Renal cortex interstitium (tissue), 11 donors: ENCODE data around the gene SFT2D3. TPM values are rescaled to one million over a fixed set of nuclear protein-coding genes. Genes with fewer than 3 reads are reported as not detected.

Experiments
- DNase-seq, 11 donors: peaks; one replicate each; pipeline ENCODE4 v3.0.0-alpha.2; 2013; ENCODE audit warnings: low read depth in 9 of 11, low spot score in 4 of 11; ENCODE audit errors: extremely low read depth in 1 of 11
- polyA plus RNA-seq, 3 donors: library from polyadenylated mRNA; unstranded; fragments of 120-200 nt; gene quantifications; one replicate each; pipeline ENCODE4 v1.2.1, GENCODE V29; 2013; ENCODE audit not compliant: insufficient read length in 3 of 3

Gene SFT2D3
- polyA plus RNA-seq, 3 donors = not detected

- no peak for DNase-seq
These were observed 2.5 kb upstream of the SFT2D3 start for GRCh38 chr2:127698553-127699355.

- DNase-seq = peak in 3 of 11 donors; percentile 12 to 44 (median 31)
These were observed 637 bp upstream of the SFT2D3 start for GRCh38 chr2:127700527-127701192.

GRCh38 chr2:127701651-127702394, 526 bp downstream of the SFT2D3 start:
- peak in 10 of 11 donors; percentile 17 to 70 (median 62) for DNase-seq

GRCh38 chr2:127702395-127703009, 1.2 kb downstream of the SFT2D3 start:
- peak in 1 of 11 donors; percentile 19 for DNase-seq

- no peak for DNase-seq
These were observed 2.0 kb downstream of the SFT2D3 start for GRCh38 chr2:127703282-127703681.

GRCh38 chr2:127704641-127705390, 3.5 kb downstream of the SFT2D3 start:
- DNase-seq = no peak

- no peak for DNase-seq
These were observed 4.2 kb downstream of the SFT2D3 start for GRCh38 chr2:127705391-127706065.

- DNase-seq = no peak
These were observed 5.1 kb downstream of the SFT2D3 start for GRCh38 chr2:127706215-127706990.

- DNase-seq = no peak
These were observed 6.8 kb downstream of the SFT2D3 start for GRCh38 chr2:127707890-127708648.

GRCh38 chr2:127709336-127709735, 8.0 kb downstream of the SFT2D3 start:
- DNase-seq = no peak

- DNase-seq = no peak
These were observed 11.7 kb downstream of the SFT2D3 start for GRCh38 chr2:127712999-127713398.

GRCh38 chr2:127713562-127713961, 12.3 kb downstream of the SFT2D3 start:
- no peak for DNase-seq

GRCh38 chr2:127715778-127716449, 14.6 kb downstream of the SFT2D3 start:
- DNase-seq = no peak

GRCh38 chr2:127718271-127718670, 17.0 kb downstream of the SFT2D3 start:
- DNase-seq = no peak

- DNase-seq = no peak
These were observed 18.3 kb downstream of the SFT2D3 start for GRCh38 chr2:127719301-127720218.
